Middle frontal gyrus (tissue), 1 donor: ENCODE measurements around the gene BCL7C.
"Not testable (repeated sequence)": the region's sequence is repeated elsewhere in the genome, so short reads cannot be mapped to it uniquely, and the experiment has no call there.

ENCODE experiments used
- DNase-seq: peaks from one replicate; pipeline ENCODE4 v3.0.0-alpha.2; 2015; ENCODE audit warnings: low spot score; ENCODE audit errors: extremely low spot score

BCL7C gene

GRCh38 chr16:30895627-30896260 is 1.9 kb upstream of the BCL7C start:
- DNase-seq = no peak

GRCh38 chr16:30894540-30895368 is 877 bp upstream of the BCL7C start:
- peak; percentile 56 for DNase-seq

GRCh38 chr16:30893417-30893743 is 497 bp downstream of the BCL7C start:
- no peak for DNase-seq

- no peak for DNase-seq
Observed at GRCh38 chr16:30892670-30893416, 1.0 kb downstream of the BCL7C start.

GRCh38 chr16:30891043-30891823 is 2.6 kb downstream of the BCL7C start:
- not testable (repeated sequence) for DNase-seq

GRCh38 chr16:30889721-30890120 is 4.2 kb downstream of the BCL7C start:
- DNase-seq = no peak

- DNase-seq = no peak
Observed at GRCh38 chr16:30888856-30889499, 4.9 kb downstream of the BCL7C start.

GRCh38 chr16:30887927-30888326 is 6.0 kb downstream of the BCL7C start:
- DNase-seq = no peak

GRCh38 chr16:30886145-30886544 is 7.7 kb downstream of the BCL7C start:
- DNase-seq = no peak

- DNase-seq = no peak
Observed at GRCh38 chr16:30885196-30885595, 8.7 kb downstream of the BCL7C start.

- no peak for DNase-seq
Observed at GRCh38 chr16:30884760-30885159, 9.1 kb downstream of the BCL7C start.

GRCh38 chr16:30882429-30883310 is 11.2 kb downstream of the BCL7C start:
- no peak for DNase-seq

GRCh38 chr16:30876867-30877266 is 17.0 kb downstream of the BCL7C start:
- DNase-seq = no peak

GRCh38 chr16:30875871-30876801 is 17.7 kb downstream of the BCL7C start:
- DNase-seq = no peak

GRCh38 chr16:30874821-30875717 is 18.8 kb downstream of the BCL7C start:
- peak; percentile 87 for DNase-seq

GRCh38 chr16:30874244-30874820 is 19.5 kb downstream of the BCL7C start:
- no peak for DNase-seq

GRCh38 chr16:30870904-30871303 is 23.0 kb downstream of the BCL7C start:
- no peak for DNase-seq

- no peak for DNase-seq
Observed at GRCh38 chr16:30867747-30868146, 26.1 kb downstream of the BCL7C start.
